ENCODE results near the gene ADM2.
"Not testable (repeated sequence)": the region's sequence is repeated elsewhere in the genome, so short reads cannot be mapped to it uniquely, and the experiment has no call there.

Gene ADM2

GRCh38 chr22:50481440-50482106, at the start of gene ADM2:
TSS of gene ADM2 (plus strand) at chr22:50481543. CDS start at chr22:50481848, 305 bp downstream.
- DNase-seq, result no peak

GRCh38 chr22:50432131-50432876, 49.0 kb upstream of the ADM2 start:
- no peak for DNase-seq

- DNase-seq, result not testable (repeated sequence)
These were observed 48.3 kb upstream of the ADM2 start for GRCh38 chr22:50432877-50433510.

GRCh38 chr22:50434849-50435248, 46.5 kb upstream of the ADM2 start:
- DNase-seq, result no peak

- DNase-seq, result no peak
These were observed 45.9 kb upstream of the ADM2 start for GRCh38 chr22:50435291-50436014.

GRCh38 chr22:50436015-50436830, 45.1 kb upstream of the ADM2 start:
- no peak for DNase-seq

GRCh38 chr22:50436841-50437341, 44.5 kb upstream of the ADM2 start:
- no peak for DNase-seq

- DNase-seq, result no peak
These were observed 43.6 kb upstream of the ADM2 start for GRCh38 chr22:50437511-50438304.

- DNase-seq, result no peak
These were observed 42.8 kb upstream of the ADM2 start for GRCh38 chr22:50438305-50439275.

GRCh38 chr22:50439314-50439870, 42.0 kb upstream of the ADM2 start:
- DNase-seq, result no peak

GRCh38 chr22:50439871-50440331, 41.4 kb upstream of the ADM2 start:
- DNase-seq, result no peak

- no peak for DNase-seq
These were observed 40.6 kb upstream of the ADM2 start for GRCh38 chr22:50440544-50441249.

GRCh38 chr22:50441428-50441993, 39.8 kb upstream of the ADM2 start:
- no peak for DNase-seq

- no peak for DNase-seq
These were observed 38.1 kb upstream of the ADM2 start for GRCh38 chr22:50443197-50443596.

- DNase-seq, result no peak
These were observed 37.3 kb upstream of the ADM2 start for GRCh38 chr22:50443801-50444625.

GRCh38 chr22:50444663-50445062, 36.7 kb upstream of the ADM2 start:
- no peak for DNase-seq

GRCh38 chr22:50445071-50445879, 36.1 kb upstream of the ADM2 start:
- peak; percentile 40 for DNase-seq
